Measurements from ENCODE around the gene CTR9.

Gene CTR9

GRCh38 chr11:10824888-10825287 is 73.8 kb downstream of the CTR9 start:
- no peak for DNase-seq

DNA sequence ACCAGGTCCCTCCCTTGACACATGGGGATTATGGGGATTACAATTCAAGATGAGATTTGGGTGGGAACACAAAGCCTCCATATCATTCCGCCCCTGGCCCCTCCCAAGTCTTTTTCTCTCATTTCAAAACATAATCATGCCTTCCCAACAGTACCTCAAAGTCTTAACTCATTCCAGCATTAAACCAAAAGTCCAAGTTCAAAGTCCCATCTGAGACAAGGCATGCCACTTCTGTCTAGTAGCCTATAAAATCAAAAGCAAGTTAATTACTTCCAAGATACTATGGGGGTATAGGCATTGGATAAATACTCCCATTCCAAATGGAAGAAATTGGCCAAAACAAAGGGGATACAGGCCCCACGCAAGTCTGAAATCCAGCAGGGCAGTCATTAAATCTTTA is 77.4 kb downstream of the CTR9 start:
- DNase-seq: no peak

DNA sequence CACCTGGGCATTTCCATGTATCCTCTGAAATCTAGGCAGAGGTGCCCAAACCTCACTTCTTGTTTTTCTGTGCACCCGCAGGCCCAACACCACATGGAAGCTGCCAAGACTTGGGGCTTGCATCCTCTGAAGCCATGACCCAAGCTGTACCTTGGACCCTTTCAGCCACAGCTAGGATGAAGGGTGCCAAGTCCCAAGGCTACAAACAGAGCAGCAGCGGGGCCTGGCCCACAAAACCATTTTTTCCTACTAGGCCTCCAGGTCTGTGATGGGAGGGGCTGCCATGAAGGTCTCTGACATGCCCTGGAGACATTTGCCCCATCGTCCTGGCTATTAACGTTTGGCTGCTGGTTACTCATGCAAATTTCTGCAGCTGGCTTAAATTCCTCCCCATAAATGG is 78.1 kb downstream of the CTR9 start:
- no peak for DNase-seq
